Kidney glomerular epithelial cell (primary cell): Measurements from ENCODE around the gene CHRNB4.
A peak's percentile ranks its signal among the peaks of the same experiment; 100 is the strongest.

Experiments
- DNase-seq: peaks from one replicate; lab custom pipeline; 2025; lab: John Stamatoyannopoulos, UW

The CHRNB4 gene

DNA sequence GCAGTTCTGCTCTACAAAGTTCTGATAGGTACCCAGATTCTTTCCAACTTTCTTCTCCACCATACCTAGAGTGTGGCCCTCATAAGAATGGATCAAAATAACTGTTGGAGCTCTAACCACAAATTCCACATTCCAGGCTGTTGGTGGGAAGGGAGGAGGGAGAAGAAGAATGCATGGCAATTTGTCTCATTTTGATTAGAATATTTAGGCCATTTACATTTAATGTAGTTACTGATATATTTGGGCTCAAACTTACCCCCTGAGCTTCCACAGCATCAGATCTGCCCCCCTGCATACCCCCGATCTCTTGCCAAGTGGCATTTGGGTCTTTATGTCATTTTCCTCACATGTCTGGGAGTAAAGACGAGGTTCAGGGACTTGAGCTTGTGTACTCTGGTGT is 7.7 kb downstream of the CHRNB4 start:
- DNase-seq = no peak

DNA sequence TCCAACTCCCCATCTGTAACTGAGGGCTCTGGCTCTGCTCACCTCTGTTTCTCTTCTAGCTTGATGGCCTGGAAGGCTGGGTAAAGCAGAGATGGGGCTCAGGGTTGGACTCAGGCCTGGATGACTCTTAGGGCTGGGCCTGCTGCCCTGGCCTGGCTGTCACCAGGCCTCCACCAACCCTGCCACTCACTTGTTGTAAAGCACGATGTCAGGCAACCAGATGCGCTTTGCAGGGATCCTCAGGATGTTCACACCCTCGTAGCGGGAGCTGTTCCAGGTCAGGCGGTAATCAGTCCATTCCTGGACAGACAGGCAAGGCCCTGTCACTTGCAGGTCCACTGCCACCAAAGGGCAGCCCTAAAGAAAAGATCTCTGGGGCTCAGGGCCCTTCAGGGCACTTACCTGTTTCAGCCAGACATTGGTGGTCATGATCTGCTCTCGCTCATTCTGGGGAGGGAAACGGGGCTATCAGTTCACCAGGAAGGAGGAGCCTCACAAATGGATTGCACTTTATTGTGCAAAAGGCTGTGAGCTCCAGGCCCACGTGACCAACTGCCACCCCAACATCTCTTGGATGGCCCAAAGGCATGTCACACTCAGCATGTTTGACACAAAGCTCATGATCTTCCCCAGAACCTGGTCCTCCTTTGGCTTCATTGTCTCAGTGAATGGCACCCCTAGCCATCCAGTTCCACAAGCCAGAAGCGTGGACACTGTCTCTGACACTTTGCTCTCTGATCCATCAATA is 9.9 kb downstream of the CHRNB4 start:
- DNase-seq = no peak

DNA sequence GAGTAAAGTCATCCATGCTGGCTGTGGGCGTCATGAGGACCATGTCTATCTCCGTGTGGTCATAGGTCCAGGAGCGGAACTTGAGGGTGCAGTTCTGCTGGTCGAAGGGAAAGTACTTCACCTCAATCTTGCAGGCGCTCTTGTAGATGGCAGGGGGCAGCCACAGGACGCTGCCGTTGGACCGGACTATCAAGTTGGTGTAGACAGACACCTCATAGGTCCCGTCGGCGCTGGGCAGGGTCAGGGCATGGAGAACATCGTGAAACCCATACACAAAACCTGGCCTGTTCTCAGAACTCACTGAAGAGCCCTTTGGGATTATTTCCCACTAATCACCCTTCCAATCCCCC is 11.3 kb downstream of the CHRNB4 start:
- DNase-seq = no peak

DNA sequence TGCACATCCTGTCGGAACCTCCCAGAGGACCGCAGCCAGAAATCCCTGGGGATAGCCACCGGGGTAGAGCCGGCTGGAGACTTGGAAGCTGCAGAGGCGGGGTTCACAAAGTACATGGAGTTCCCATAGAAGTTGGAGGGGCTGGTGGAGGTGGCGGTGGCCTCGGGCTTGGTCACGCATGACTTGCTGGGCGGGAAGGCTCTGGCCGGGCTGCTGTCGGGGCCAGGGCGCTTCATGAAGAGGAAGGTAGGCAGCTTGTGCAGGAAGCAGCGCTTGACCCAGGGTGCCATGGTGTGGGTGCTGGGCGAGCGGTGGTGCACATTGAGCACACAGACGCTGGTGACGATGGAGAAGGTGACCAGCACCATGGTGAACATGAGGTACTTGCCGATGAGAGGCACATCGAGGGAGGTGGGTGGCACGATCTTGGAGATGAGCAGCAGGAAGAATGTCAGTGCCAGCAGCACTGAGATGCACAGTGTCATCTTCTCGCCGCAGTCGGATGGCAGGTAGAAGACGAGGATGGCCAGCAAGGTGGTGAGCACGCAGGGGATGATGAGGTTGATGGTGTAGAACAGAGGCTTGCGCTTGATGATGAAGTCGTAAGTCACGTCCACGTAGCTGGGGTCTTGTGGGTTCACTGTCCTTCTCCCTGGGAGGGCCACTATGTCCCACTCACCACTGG is 11.8 kb downstream of the CHRNB4 start:
- no peak for DNase-seq

DNA sequence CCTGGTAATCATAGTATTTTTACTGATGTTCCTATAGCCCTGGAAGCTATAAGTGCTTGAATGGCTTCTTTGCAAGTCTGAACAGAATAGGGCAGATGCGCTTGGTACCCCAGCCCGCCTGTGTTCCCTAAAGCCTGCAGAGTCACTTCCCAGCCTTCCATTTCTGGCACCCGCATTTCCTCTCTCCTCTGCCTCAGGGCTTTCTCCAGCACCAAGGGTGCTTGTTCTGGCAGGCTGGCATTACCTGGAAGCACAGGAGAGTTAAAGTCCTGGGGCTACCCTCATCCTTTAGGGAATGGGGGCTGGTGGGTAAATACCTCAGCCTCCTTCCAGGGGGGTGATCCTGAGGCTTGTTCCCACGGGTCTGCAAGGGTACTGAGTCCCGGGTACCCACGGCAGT is 12.8 kb downstream of the CHRNB4 start:
- no peak for DNase-seq

DNA sequence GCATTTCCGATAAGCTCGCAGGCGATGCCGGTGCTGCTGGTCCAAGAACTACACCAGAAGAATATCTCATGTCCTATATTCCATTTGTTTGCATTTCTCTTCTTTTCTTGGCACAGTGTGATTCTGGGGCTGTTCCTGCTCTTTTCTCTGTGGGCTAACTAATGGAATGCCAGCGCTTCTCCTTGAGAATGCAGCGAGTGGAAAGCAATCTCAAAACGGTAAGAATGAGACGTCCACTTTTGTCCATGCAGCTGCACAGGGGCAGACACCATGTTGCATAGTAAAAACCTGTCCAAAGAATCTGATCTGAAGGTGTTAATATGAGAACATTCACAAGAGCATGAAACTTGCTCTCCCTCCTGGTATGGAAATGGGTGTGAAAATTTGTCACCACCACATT is 13.7 kb downstream of the CHRNB4 start:
- no peak for DNase-seq

DNA sequence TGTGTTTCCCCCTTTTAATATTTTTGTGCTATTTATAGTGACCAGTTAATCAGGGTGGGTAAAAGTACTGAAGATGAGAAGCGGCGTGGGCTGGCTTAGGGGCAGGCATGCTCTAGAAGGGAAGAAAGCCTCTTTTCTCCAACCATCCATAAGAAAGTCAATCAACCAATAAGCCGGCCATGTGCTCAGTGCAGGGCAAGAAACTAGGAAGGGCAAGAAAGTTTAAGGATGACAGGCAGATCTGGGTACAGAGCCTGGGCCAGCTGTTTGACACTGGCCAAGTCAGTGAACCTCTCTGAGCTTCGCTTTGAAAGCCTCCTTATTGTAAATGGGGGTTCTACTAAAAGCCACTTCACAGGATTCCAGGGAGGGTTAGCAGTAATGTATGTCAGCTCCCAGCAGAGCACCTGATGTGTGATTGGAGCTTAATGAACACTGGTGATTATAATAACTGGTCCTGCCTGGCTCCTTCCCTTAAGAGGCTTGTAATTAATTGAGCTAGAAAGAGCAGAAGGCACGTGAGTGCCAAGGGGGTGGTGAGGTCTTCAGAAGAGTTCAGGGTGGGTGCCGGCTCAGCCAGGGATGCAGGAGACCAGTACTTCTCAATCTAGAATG is 14.5 kb downstream of the CHRNB4 start:
- no peak for DNase-seq

DNA sequence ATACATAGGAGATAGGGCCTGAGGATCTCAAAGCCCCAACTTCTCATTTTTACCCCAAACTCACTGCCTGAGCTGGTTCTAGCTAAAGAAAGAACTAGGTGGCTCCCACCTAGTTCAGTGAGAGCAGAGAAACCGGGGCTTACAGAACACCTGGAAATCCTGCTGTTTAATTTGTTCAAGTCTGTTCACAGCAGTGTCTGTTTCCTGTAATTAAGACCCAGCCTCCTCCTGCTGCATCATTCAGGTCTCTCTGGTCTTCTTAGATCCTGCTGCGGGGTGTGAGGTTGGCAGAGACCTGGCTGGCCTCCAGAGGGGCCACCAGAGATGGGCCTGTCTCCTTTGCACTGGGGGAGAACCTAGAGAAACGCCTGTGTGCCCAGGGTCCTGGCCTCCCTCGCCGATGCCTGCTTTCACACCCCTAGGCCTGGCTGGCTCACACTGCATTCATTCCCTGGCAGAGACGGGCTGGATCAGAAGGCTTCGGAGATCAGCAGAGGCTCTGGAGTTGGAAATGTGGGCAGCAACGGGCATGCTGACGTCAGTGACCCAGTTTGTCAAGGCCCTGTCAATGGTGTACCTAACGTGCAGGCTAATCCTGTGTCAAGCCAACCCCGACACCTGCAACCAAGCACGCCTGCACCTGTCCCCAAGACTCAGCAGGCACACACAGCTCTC is 15.3 kb downstream of the CHRNB4 start:
- DNase-seq = no peak

DNA sequence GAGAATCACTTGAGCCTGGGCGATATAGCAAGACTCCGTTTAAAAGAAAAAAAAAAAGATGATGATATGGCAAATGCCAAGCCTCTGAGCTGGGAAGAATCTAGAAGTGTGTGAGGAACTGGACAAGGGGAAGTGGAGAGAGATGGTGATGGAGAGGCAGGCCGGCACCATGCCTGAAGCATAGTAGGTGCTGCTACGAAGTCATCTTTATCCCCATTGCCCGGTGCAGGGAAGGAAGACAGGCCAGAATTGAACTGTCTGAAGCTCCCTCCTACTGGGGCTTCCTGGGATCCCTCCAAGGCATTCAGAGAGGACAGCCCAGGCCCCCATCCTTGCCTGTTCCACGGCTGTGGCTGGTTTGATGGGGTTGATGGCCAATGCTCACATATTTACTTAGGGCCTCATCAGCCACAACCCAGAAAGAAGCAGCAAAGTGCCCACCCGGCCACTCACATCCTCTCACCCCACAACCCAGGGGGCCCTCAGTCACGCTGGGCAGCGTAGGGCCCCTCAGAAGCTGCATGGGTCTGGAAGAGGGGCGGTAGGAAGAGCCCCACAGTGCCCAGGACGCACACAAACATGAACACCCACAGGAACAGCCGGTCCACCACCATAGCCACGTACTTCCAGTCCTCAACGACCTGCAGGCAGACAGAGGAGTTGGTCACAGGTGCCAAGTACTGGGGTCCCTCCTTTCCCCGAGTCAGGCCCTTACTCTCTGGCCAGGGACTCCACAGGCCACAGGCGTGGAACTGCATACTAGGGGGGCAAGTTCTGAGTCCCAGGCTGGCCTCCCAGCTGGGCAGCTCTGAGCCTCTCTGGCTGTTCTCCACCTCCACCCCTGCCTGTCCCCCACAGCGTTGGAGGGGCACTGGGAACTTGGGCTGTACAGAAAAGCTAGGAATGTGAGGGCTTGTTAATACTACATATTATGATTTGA is 16.1 kb downstream of the CHRNB4 start:
- no peak for DNase-seq

DNA sequence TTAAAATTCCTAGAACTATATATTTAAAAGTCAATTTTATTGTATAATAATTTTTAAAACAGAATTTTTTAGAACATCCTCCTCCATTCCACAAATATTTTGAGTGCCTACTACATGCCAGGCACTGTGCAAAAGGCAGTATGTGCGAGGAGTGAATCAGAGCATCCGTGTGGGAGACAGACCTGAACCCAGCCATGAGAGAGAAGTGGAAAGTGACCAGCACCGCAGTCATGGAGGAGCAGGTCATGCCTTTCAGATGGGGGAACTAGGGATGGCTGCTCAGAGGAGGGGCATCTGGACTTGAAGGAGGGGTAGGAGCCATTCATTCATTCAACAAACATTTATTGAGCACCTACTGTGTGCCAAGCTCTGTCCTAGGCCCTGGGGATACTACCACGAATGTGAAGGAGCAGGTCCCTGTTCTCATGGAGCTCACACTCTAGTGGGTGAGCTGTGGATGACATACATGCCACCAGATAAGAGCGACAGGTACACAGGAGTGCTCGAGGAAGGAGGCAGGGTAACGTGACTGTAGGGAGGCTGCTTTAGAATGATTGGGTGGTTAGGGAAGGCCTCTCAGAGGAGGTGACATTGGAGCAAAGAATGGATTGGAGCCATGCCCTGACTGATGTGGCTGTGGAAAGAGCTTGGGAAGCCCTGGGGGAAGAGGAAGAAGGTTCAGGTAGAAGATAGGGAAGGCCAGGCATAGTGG is 17.1 kb downstream of the CHRNB4 start:
- no peak for DNase-seq

DNA sequence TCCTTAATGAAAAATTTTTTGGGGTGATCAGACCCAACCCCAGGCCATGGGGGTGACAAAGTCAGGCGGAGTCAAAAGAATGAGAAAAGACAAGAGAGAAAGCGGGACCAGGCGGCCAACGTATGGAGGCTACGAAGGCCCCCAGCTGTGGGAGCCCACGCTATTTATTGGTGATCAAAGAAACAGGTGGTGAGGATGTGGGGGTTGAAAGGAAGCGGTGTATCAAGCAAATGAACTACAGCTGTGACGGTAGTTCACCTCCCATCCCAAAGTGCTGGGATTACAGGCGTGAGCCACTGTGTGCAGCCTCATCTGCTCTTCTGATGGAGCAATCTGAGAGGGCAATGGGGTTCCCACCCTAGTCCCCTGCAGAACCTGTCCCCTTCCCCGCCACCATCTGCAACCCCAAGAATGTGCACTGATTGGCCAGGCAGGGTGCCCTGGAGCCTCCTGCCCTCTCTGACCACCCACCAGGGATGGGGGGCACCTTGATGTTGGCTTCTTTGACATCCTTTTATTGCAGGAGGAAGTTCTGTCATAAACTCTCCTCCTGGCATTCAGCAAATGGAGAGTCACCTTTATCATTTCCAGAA is 19.1 kb downstream of the CHRNB4 start:
- no peak for DNase-seq

DNA sequence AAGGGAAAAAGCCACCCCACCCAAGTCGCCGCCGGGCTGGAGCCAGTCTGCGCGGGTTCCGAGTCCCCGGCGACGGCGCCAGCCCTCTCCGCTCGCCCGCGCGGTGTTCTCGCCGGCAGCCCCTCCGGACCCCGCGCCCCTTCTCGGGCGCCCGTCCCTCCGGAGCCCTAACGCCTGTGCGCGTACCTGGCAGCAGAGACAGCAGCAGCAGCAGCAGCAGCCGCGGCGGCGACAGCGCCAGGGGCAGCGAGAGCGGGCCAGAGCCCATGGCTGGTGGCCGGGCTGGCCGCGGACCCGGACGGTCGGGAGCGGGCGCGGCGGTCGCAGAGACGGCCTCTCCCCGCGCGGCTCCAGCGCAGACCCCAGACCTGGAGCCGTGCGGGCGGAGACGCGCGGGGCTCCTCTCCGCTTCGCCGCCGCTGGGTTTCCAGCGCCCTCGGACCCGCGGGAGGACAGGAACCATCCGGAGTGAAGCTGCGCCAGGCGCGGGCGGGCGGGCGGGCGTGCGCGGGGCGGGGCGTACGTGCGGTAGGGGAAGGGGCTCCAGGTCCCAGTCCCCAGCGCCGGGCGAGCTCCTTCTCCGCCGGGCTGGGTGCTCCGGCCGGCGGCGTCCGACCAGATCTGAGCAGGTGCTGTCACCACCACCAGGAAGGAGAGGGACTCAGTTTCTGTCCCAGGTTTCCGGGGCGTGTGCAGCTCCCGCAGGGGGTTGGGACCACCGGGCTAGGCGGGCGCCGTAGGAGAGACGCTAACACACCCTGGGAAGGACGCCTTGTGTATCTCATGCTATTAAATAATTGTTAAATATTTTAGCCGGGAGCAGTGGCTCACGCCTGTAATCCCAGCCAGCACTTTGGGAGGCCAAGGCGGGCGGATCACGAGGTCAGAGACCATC is 20.2 kb downstream of the CHRNB4 start, which contains the start of gene CHRNA3:
TSS of gene CHRNA3 (minus strand) at position 470 of the 895 bp plus-strand sequence. CDS start at position 268, 202 bp downstream.
- no peak for DNase-seq

DNA sequence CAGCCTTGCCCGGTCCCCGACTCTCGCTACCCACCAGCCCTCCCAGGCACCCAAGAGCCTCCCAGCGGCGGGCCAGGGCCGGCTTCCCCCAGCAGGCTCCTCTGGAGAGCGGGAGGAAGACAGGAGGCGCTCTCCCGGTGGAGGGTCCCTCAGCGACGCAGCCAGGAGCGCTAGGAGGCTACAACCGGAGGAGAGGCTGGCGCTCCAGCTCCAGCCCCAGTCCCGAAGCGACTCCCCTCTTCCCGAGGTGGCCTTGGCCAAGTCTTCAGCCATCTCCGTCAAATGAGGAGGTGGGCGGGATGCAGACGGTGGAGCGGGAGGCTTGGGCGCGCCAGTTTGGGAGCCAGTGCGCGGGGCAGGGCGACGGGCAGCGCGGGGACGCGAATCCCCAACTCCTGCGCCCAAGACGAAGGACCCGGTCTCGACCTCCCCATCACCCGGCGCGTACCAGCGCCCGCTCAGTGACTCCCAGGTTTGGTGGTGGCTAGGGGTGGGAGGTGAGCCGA is 20.9 kb downstream of the CHRNB4 start:
- no peak for DNase-seq

DNA sequence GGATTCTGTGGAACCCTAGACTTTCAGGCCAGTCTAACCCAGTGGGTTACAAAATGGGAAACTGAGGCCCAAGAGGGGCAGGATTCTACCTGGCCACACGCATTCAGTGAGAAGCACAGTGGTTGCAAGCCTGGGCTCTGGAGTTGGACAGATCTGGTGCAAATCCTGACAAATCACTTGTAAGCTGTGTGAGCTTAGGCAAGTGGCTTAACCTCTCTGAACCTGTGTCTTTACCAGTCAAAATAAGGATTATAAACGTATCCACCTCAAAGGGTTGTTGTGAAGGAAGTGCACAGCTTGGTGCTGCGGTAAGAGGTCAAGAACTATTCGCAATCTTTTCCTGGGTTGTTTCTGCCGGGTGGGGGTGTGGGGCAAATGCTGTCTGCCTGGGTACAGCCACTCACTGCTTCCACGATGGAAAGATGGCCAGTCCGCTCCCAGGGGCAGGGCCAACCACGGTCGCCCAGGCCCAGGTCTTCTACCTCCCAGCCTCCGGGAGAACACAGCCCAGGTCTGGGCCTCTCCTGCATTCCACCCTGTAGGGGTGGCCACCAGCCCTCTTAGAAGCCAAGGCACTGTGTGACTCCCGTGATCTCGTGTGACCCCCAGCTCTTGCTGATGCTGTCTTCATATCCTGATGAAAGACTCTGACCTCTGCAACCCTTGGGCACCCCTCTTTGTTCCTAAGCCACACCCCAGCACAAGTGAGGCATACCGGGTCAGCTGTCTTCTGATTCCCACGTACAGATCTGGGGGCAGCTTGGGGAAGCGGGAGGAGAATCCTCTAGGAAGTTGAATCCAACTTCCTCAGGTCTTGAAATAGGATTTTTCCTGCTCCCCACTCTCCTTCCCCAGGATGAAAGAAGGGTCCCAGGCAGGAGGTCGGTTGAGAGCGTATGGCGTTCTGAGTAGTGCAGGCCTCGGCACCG is 21.7 kb downstream of the CHRNB4 start:
- no peak for DNase-seq

DNA sequence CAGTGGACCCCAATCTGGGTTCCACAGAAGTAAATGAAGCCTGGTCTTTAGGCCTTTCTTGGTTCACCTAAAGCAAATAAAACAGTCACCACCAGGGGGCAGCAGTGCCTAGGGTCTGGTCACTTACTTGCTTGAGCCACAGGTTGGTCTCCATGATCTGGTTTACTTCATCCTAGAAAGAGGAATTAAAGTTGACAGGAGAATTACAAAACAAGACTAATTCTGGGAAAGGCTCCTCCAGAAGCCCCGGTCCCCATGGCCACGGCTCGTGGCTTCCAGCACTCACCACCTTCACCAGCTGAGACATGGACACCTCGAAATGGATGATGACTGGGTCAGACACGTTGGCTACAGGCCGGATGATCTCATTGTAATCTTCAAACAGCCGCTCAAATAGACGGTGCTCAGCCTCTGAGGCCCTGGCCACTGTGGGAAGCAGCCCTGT is 22.5 kb downstream of the CHRNB4 start:
- peak; percentile 72 for DNase-seq

DNA sequence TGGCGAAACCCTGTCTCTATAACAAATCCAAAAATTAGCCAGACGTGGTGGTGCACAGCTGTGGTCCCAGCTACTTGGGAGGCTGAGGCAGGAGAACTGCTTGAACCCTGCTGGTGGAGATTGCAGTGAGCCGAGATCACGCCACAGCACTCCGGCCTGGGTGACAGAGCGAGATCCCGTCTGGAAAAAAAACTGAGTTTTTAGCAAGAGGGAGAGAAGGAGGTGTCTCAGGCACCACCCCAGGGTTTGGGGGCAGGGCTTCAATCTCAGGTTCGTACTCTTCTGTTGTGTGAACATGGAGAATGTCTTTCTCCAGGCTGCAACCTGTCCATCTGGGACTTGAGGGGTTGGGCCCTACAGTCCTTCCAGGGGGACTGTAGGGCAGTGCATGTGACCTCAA is 22.9 kb downstream of the CHRNB4 start:
- no peak for DNase-seq

DNA sequence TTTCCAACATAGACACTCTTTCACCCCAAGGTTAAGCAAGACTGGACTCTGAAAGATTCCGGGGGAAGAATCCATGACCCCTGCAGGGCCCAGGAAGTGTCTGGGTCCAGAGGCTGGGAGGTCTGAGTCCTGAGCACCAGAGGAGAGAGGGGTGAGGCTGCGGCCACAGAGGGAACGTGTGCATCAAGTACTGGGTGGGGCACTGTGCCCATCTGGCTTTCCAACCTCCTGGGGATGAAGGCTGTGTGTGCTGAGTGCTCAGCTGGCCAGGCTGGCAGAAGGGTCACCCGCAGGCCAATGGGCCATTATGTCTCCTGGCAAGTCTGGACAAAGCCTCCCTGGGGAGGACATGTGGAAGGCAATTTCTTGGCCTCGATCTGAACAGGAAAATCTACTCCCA is 23.5 kb downstream of the CHRNB4 start:
- no peak for DNase-seq

DNA sequence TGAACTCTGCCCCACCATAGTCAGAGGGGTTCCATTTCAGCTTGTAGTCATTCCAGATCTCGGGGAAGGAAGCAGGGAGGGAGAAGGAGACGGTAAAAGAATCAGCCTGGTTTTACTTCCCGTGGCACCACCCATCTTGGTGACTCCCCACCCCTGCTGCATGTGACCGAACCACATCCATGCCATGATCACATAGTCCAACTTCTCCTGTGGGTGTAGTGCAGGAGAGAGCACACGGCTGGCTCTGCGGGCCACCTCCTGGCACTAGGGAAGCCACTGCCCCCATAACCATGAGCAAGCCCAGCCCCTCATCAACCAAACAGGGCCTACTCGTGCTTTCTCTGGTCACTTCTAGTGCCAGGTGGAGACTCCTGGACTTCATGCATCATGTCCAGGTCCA is 23.9 kb downstream of the CHRNB4 start:
- DNase-seq = no peak
